ENCODE data around the gene CMPK1. TPM values are rescaled to one million over a fixed set of nuclear protein-coding genes. Genes with fewer than 3 reads are reported as not detected.

The CMPK1 gene
- total RNA-seq, 4 donors from 2014 or later, result 21.5 to 111 (median 63.6) TPM

GRCh38 chr1:47348246-47348645 lies 14.7 kb downstream of the CMPK1 start:
- no peaks in the 10 kb centered on the region for H3K9me3 ChIP-seq
- no peaks in the 10 kb centered on the region for H3K4me1 ChIP-seq
- H3K27me3 ChIP-seq, result no peaks in the 10 kb centered on the region
- intact Hi-C loops (cut with DNase I; ENCODE audit: low total_unique reads), result no loop called here
- no peaks in the 10 kb centered on the region for H3K36me3 ChIP-seq
- H3K4me3 ChIP-seq, result no peak overlapping the region
- DNase-seq, result no peak
- TF ChIP-seq POLR2A (IDR thresholded peaks at IDR 0.05), result no peak
- no peak for TF ChIP-seq CTCF (IDR thresholded peaks at IDR 0.05)
- no peak overlapping the region for H3K27ac ChIP-seq

- Histone ChIP-seq H3K4me3 (no peak overlapping the region), H3K9me3 (no peaks in the 10 kb centered on the region), H3K27me3 (no peaks in the 10 kb centered on the region), H3K27ac (no peak overlapping the region), H3K4me1 (no peaks in the 10 kb centered on the region), H3K36me3 (no peaks in the 10 kb centered on the region)
- DNase-seq, result no peak
- TF ChIP-seq POLR2A (IDR thresholded peaks at IDR 0.05) (no peak), CTCF (IDR thresholded peaks at IDR 0.05) (no peak)
- intact Hi-C loops (cut with DNase I; ENCODE audit: low total_unique reads), result no loop called here
These were observed 17.7 kb downstream of the CMPK1 start for GRCh38 chr1:47351305-47351704.

GRCh38 chr1:47361380-47361779 lies 27.8 kb downstream of the CMPK1 start:
- no peak overlapping the region for H3K27ac ChIP-seq
- no peak for TF ChIP-seq POLR2A (IDR thresholded peaks at IDR 0.05)
- TF ChIP-seq CTCF (IDR thresholded peaks at IDR 0.05), result no peak
- no peaks in the 10 kb centered on the region for H3K9me3 ChIP-seq
- H3K36me3 ChIP-seq, result no peaks in the 10 kb centered on the region
- no peak overlapping the region for H3K4me3 ChIP-seq
- H3K4me1 ChIP-seq, result no peaks in the 10 kb centered on the region
- intact Hi-C loops (cut with DNase I; ENCODE audit: low total_unique reads), result no loop called here
- no peak for DNase-seq
- no peaks in the 10 kb centered on the region for H3K27me3 ChIP-seq

GRCh38 chr1:47362828-47363227 lies 29.2 kb downstream of the CMPK1 start:
- Histone ChIP-seq H3K9me3 (no peaks in the 10 kb centered on the region), H3K4me1 (no peaks in the 10 kb centered on the region), H3K4me3 (no peak overlapping the region), H3K27me3 (no peaks in the 10 kb centered on the region), H3K36me3 (no peaks in the 10 kb centered on the region), H3K27ac (no peak overlapping the region)
- intact Hi-C loops (cut with DNase I; ENCODE audit: low total_unique reads), result no loop called here
- DNase-seq, result no peak
- TF ChIP-seq CTCF (IDR thresholded peaks at IDR 0.05) (no peak), POLR2A (IDR thresholded peaks at IDR 0.05) (no peak)

- H3K27ac ChIP-seq, result no peak overlapping the region
- H3K9me3 ChIP-seq, result no peaks in the 10 kb centered on the region
- intact Hi-C loops (cut with DNase I; ENCODE audit: low total_unique reads), result no loop called here
- no peaks in the 10 kb centered on the region for H3K4me1 ChIP-seq
- DNase-seq, result no peak
- H3K27me3 ChIP-seq, result no peaks in the 10 kb centered on the region
- H3K36me3 ChIP-seq, result no peaks in the 10 kb centered on the region
- TF ChIP-seq CTCF (IDR thresholded peaks at IDR 0.05) (no peak), POLR2A (IDR thresholded peaks at IDR 0.05) (no peak)
- no peak overlapping the region for H3K4me3 ChIP-seq
These were observed 34.1 kb downstream of the CMPK1 start for GRCh38 chr1:47367651-47368050.
